IMR-90 (cell line): ENCODE data around the gene BUB1. TPM values are rescaled to one million over a fixed set of nuclear protein-coding genes. Genes with fewer than 3 reads are reported as not detected.
A peak's percentile ranks its signal among the peaks of the same experiment; 100 is the strongest.

Experiments used
- ATAC-seq: fragments of 200-7000 bp; cut with Tn5 transposase; 2 replicates; pipeline ENCODE4 v1.9.1; 2020; ENCODE audit warnings: low read depth, mild to moderate bottlenecking, moderate library complexity
- BruUV-seq: library from RNA; stranded (reverse); fragments of 400-500 nt; replicated peaks from 2 replicates; lab custom pipeline; 2021; lab: Mats Ljungman, UMichigan
- CTCF ChIA-PET: fragments of 300-600 bp; formaldehyde crosslinking; extraction: SDS; loops from one replicate; lab custom pipeline; 2021; ENCODE audit warnings: antibody characterized with exemption; lab: Yijun Ruan, JAX
- POLR2A ChIA-PET: fragments of 300-600 bp; sonication (Branson Sonifier 250); formaldehyde crosslinking; loops from one replicate; lab custom pipeline; 2022; ENCODE audit warnings: antibody characterized with exemption; ENCODE audit not compliant: unreplicated experiment; lab: Charles Lee
- DNase-seq: peaks from one replicate; pipeline ENCODE4 v3.0.0; 2013
- H2AFZ ChIP-seq: replicated peaks from 2 replicates; pipeline ENCODE3; 2013; ENCODE audit warnings: low read length, mild to moderate bottlenecking; ENCODE audit not compliant: poor library complexity
- H2AK5ac ChIP-seq: 2 replicates; pipeline ENCODE4 v1.6.1; 2013; ENCODE audit warnings: low read depth, low read length, inconsistent platforms
- H2AK9ac ChIP-seq: replicated peaks from 2 replicates; pipeline ENCODE3; 2013; ENCODE audit warnings: mild to moderate bottlenecking, low read depth, low read length, moderate library complexity; ENCODE audit not compliant: poor library complexity
- H2BK120ac ChIP-seq: 2 replicates; pipeline ENCODE4 v1.6.1; 2013; ENCODE audit warnings: low read depth, low read length, inconsistent platforms
- H2BK15ac ChIP-seq: 3 replicates; pipeline ENCODE4 v1.6.1; 2013; ENCODE audit warnings: low read depth, low read length, inconsistent platforms
- H2BK20ac ChIP-seq: 2 replicates; pipeline ENCODE4 v1.6.1; 2013; ENCODE audit warnings: low read depth, mild to moderate bottlenecking, inconsistent platforms, low read length, moderate library complexity
- H2BK5ac ChIP-seq: 2 replicates; pipeline ENCODE4 v1.6.1; 2013; ENCODE audit warnings: mild to moderate bottlenecking, low read depth, low read length, inconsistent platforms; ENCODE audit not compliant: poor library complexity, severe bottlenecking
- H3K14ac ChIP-seq: replicated peaks from 2 replicates; pipeline ENCODE4 v1.6.1; 2013; ENCODE audit warnings: low read depth, low read length, inconsistent platforms
- H3K18ac ChIP-seq: 2 replicates; pipeline ENCODE4 v1.6.1; 2013; ENCODE audit warnings: low read depth, low read length, control low read depth
- H3K23ac ChIP-seq: 2 replicates; pipeline ENCODE4 v1.6.1; 2013; ENCODE audit warnings: low read depth, low read length, inconsistent platforms
- H3K27ac ChIP-seq: 2 replicates; pipeline ENCODE4 v1.5.1; 2013; ENCODE audit warnings: mild to moderate bottlenecking, control low read depth, low read length; ENCODE audit not compliant: insufficient read depth
- H3K27me3 ChIP-seq: 2 replicates; pipeline ENCODE4 v1.6.1; 2013; ENCODE audit warnings: low read length; ENCODE audit not compliant: control insufficient read depth, insufficient read depth
- H3K36me3 ChIP-seq: 2 replicates; pipeline ENCODE4 v1.6.1; 2013; ENCODE audit warnings: low read length, mixed read lengths; ENCODE audit not compliant: control insufficient read depth, insufficient read depth
- H3K4ac ChIP-seq: 2 replicates; pipeline ENCODE4 v1.6.1; 2013; ENCODE audit warnings: low read depth, low read length, inconsistent platforms
- H3K4me1 ChIP-seq: 2 replicates; pipeline ENCODE4 v1.6.1; 2013; ENCODE audit warnings: low read length, mixed read lengths; ENCODE audit not compliant: control insufficient read depth, insufficient read depth
- H3K4me2 ChIP-seq: 2 replicates; pipeline ENCODE4 v1.6.1; 2013; ENCODE audit warnings: low read depth, mild to moderate bottlenecking, control low read depth, low read length, moderate library complexity
- H3K4me3 ChIP-seq: 2 replicates; pipeline ENCODE4 v1.5.1; 2013; ENCODE audit warnings: low read depth, mild to moderate bottlenecking, control low read depth, low read length, moderate library complexity; ENCODE audit not compliant: insufficient read depth
- H3K56ac ChIP-seq: 2 replicates; pipeline ENCODE4 v1.6.1; 2013; ENCODE audit warnings: low read length, inconsistent platforms; ENCODE audit not compliant: insufficient read depth; ENCODE audit errors: extremely low read depth
- H3K79me1 ChIP-seq, 2 experiments: 2 replicates each; pipeline ENCODE4 v1.6.1; 2013; ENCODE audit warnings: low read length in 2 of 2, inconsistent platforms in 1 of 2, low read depth in 1 of 2
- H3K9ac ChIP-seq: 2 replicates; pipeline ENCODE4 v1.6.1; 2013; ENCODE audit warnings: low read depth, low read length, control low read depth
- H3K9me1 ChIP-seq: 2 replicates; pipeline ENCODE4 v1.6.1; 2013; ENCODE audit warnings: low read length, inconsistent platforms; ENCODE audit not compliant: insufficient read depth
- H3K9me3 ChIP-seq: 2 replicates; pipeline ENCODE4 v1.6.1; 2013; ENCODE audit warnings: low read length; ENCODE audit not compliant: control insufficient read depth, insufficient read depth
- H4K20me1 ChIP-seq: 2 replicates; pipeline ENCODE4 v1.6.1; 2013; ENCODE audit warnings: low read length, inconsistent platforms; ENCODE audit not compliant: insufficient read depth
- H4K5ac ChIP-seq: 2 replicates; pipeline ENCODE4 v1.6.1; 2013; ENCODE audit warnings: mild to moderate bottlenecking, low read depth, low read length, control low read depth
- H4K8ac ChIP-seq, 2 experiments: 2 replicates each; pipeline ENCODE4 v1.6.1; 2013; ENCODE audit warnings: low read depth in 2 of 2, low read length in 2 of 2, control low read depth in 1 of 2, inconsistent platforms in 1 of 2
- H4K91ac ChIP-seq: 2 replicates; pipeline ENCODE4 v1.6.1; 2013; ENCODE audit warnings: low read depth, low read length, inconsistent platforms; ENCODE audit not compliant: insufficient read depth
- BHLHE40 ChIP-seq: fragments of 150-350 bp; IDR thresholded peaks from 2 replicates; pipeline ENCODE4 v1.6.1; 2016; ENCODE audit warnings: mild to moderate bottlenecking, low read depth, low read length
- CTCF ChIP-seq: conservative IDR thresholded peaks from 2 replicates; pipeline ENCODE4 v1.5.1; 2012; ENCODE audit warnings: mild to moderate bottlenecking, low read depth, low read length, improper control_type of control experiment
- RFX5 ChIP-seq: IDR thresholded peaks from 2 replicates; pipeline ENCODE4 v1.8.0; 2012; ENCODE audit warnings: low read depth, mild to moderate bottlenecking, low read length, moderate library complexity
- WGBS, 2 experiments: methylation state at CpG; one replicate each; pipeline versions ENCODE4 v1.1.5 to v1.1.7; 2013; ENCODE audit warnings: missing lambda C conversion rate in 2 of 2; ENCODE audit not compliant: insufficient read length in 1 of 2; ENCODE audit errors: extremely low coverage in 2 of 2; 5-methylcytosine and 5-hydroxymethylcytosine counted together
- dilution Hi-C: fragments of 300-500 bp; cut with HindIII; formaldehyde crosslinking; loops from one replicate; pipeline ENCODE4 v1.14.3; 2018; ENCODE audit warnings: low sequenced_read_pairs; ENCODE audit not compliant: unreplicated experiment
- in situ Hi-C: fragments of 300-500 bp; cut with MboI; formaldehyde crosslinking; loops from 3 replicates; pipeline ENCODE4 v1.14.3; 2019; ENCODE audit warnings: low sequenced_read_pairs, inconsistent platforms, mixed read lengths
- intact Hi-C: fragments of 100-400 bp; cut with micrococcal nuclease; formaldehyde crosslinking; loops from 2 replicates; pipeline ENCODE4 v1.10.0; 2022
- polyA plus RNA-seq, 3 experiments: library from polyadenylated mRNA; depleted of rRNA; stranded (reverse); fragments of >200 nt; gene quantifications; 2 replicates each; pipeline ENCODE4 v1.2.3, GENCODE V29; 2012; ENCODE audit warnings: low replicate concordance in 1 of 3
- total RNA-seq: library from RNA; depleted of rRNA; stranded (reverse); fragments of >200 nt; gene quantifications from 2 replicates; pipeline ENCODE4 v1.2.3, GENCODE V29; 2012
- TF ChIP-seq, protein P1 (sequence below): fragments of 150-350 bp; IDR thresholded peaks from 2 replicates; pipeline ENCODE4 v1.6.1; 2016; ENCODE audit warnings: low read depth, mild to moderate bottlenecking, low read length, moderate library complexity, borderline replicate concordance

Gene BUB1
- total and polyA plus RNA-seq, 2 of the 4 experiments (the other 2 are of a cell fraction), result 19.6 to 43.4 TPM

- ATAC-seq (no peak), DNase-seq (no peak)
- H4K20me1 ChIP-seq, result no peaks in the 10 kb centered on the region
- H2AK9ac ChIP-seq, result no peak overlapping the region
- no peak overlapping the region for H2BK20ac ChIP-seq
- H3K18ac ChIP-seq, result no peak overlapping the region
- H3K4ac ChIP-seq, result no peak overlapping the region
- H3K9ac ChIP-seq, result peak overlapping the region; percentile 9; the same call in 1 of the 2 replicates
- peaks cover 10% of the 10 kb centered on the region for H3K9me1 ChIP-seq
- no peak overlapping the region; the same call in 1 of the 2 replicates for H4K5ac ChIP-seq
- H3K27ac ChIP-seq, result no peak overlapping the region
- no peak overlapping the region for H2BK5ac ChIP-seq
- 0% methylated on average over 2 of the region's 9 CpGs; no CpG with 5 or more reads in 1 of the 2 experiments for WGBS, 2 experiments
- no peak overlapping the region for H4K91ac ChIP-seq
- peaks cover 12 to 17% of the 10 kb centered on the region in 2 experiments for H3K79me1 ChIP-seq
- CTCF ChIA-PET, result interaction anchor here (0.7 to 1.1 kb wide), 4 partner anchors 10 to 28 kb away, joined by 3 to 4 read pairs (median 3); no protein-coding TSS in a partner anchor
- peak overlapping the region in 1 of 2 experiments; percentile 67; a peak in 1 of 4 replicates for H4K8ac ChIP-seq
- H2BK120ac ChIP-seq, result no peak overlapping the region
- BruUV-seq, result no TSS peak
- peak overlapping the region; percentile 54 for H2AFZ ChIP-seq
- H3K9me3 ChIP-seq, result no peaks in the 10 kb centered on the region
- dilution Hi-C loops (no loop called here), intact Hi-C loops (no loop called here), in situ Hi-C loops (no loop called here)
- H3K23ac ChIP-seq, result no peak overlapping the region
- H3K4me2 ChIP-seq, result peak overlapping the region; percentile 92
- peaks cover 20% of the 10 kb centered on the region for H3K27me3 ChIP-seq
- H3K4me1 ChIP-seq, result peaks cover 11% of the 10 kb centered on the region
- H3K56ac ChIP-seq, result no peak overlapping the region
- no peaks in the 10 kb centered on the region for H3K36me3 ChIP-seq
- H3K4me3 ChIP-seq, result no peak overlapping the region
- no peak overlapping the region for H2AK5ac ChIP-seq
- H3K14ac ChIP-seq, result peak overlapping the region; percentile 19; the same call in 1 of the 2 replicates
- POLR2A ChIA-PET, result interaction anchor here (0.6 kb wide), 1 partner anchor 339 kb away, joined by 5 read pairs; no protein-coding TSS in a partner anchor
- H2BK15ac ChIP-seq, result no peak overlapping the region; the same call in 2 of the 3 replicates
- 0 out of 2 replicates have a peak, but pooled peaks have one; percentile 17 for TF ChIP-seq CTCF
- no peak for TF ChIP-seq RFX5
- 0 out of 2 replicates have a peak, but pooled peaks have one; percentile 26 for TF ChIP-seq BHLHE40
- TF ChIP-seq, protein P1, sequence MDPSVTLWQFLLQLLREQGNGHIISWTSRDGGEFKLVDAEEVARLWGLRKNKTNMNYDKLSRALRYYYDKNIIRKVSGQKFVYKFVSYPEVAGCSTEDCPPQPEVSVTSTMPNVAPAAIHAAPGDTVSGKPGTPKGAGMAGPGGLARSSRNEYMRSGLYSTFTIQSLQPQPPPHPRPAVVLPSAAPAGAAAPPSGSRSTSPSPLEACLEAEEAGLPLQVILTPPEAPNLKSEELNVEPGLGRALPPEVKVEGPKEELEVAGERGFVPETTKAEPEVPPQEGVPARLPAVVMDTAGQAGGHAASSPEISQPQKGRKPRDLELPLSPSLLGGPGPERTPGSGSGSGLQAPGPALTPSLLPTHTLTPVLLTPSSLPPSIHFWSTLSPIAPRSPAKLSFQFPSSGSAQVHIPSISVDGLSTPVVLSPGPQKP, result no peak
These were observed 1.5 kb upstream of the BUB1 start for GRCh38 chr2:110679337-110679707.
